GM13977 (cell line): ENCODE results near the gene ADARB1.

ENCODE experiments used
- DNase-seq: peaks from one replicate; pipeline ENCODE4 v3.0.0; 2012; ENCODE audit warnings: low spot score
- CTCF ChIP-seq: IDR thresholded peaks from 2 replicates; pipeline ENCODE4 v1.5.1; 2012; ENCODE audit warnings: mild to moderate bottlenecking, control low read depth; ENCODE audit not compliant: insufficient read depth; ENCODE audit errors: extremely low read depth, missing control alignments
- in situ Hi-C: fragments of 300-500 bp; cut with MboI; formaldehyde crosslinking; loops from one replicate; pipeline ENCODE4 v1.12.0; 2022; ENCODE audit warnings: low sequenced_read_pairs, low pct_unique_long_range_greater_than_20kb, mixed read lengths, inconsistent platforms; ENCODE audit not compliant: unreplicated experiment

Gene ADARB1

GRCh38 chr21:45040157-45040711 lies 34.1 kb upstream of the ADARB1 start:
- in situ Hi-C loops = no loop called here
- TF ChIP-seq CTCF = no peak
- no peak for DNase-seq

- no peak for DNase-seq
- in situ Hi-C loops = no loop called here
- no peak for TF ChIP-seq CTCF
Observed at GRCh38 chr21:45040739-45041138, 33.6 kb upstream of the ADARB1 start.

- in situ Hi-C loops = no loop called here
- TF ChIP-seq CTCF = no peak
- no peak for DNase-seq
Observed at GRCh38 chr21:45041351-45041805, 33.0 kb upstream of the ADARB1 start.

- DNase-seq = no peak
- TF ChIP-seq CTCF = no peak
- in situ Hi-C loops = no loop called here
Observed at GRCh38 chr21:45041984-45042663, 32.3 kb upstream of the ADARB1 start.

GRCh38 chr21:45042664-45043161 lies 31.7 kb upstream of the ADARB1 start:
- no peak for TF ChIP-seq CTCF
- DNase-seq = no peak
- in situ Hi-C loops = no loop called here

- in situ Hi-C loops = no loop called here
- DNase-seq = no peak
- no peak for TF ChIP-seq CTCF
Observed at GRCh38 chr21:45043541-45044020, 30.8 kb upstream of the ADARB1 start.
